ENCODE data around the gene RIPOR1. TPM values are rescaled to one million over a fixed set of nuclear protein-coding genes. Genes with fewer than 3 reads are reported as not detected.
"Not testable (repeated sequence)": the region's sequence is repeated elsewhere in the genome, so short reads cannot be mapped to it uniquely, and the experiment has no call there.

The RIPOR1 gene, protein sequence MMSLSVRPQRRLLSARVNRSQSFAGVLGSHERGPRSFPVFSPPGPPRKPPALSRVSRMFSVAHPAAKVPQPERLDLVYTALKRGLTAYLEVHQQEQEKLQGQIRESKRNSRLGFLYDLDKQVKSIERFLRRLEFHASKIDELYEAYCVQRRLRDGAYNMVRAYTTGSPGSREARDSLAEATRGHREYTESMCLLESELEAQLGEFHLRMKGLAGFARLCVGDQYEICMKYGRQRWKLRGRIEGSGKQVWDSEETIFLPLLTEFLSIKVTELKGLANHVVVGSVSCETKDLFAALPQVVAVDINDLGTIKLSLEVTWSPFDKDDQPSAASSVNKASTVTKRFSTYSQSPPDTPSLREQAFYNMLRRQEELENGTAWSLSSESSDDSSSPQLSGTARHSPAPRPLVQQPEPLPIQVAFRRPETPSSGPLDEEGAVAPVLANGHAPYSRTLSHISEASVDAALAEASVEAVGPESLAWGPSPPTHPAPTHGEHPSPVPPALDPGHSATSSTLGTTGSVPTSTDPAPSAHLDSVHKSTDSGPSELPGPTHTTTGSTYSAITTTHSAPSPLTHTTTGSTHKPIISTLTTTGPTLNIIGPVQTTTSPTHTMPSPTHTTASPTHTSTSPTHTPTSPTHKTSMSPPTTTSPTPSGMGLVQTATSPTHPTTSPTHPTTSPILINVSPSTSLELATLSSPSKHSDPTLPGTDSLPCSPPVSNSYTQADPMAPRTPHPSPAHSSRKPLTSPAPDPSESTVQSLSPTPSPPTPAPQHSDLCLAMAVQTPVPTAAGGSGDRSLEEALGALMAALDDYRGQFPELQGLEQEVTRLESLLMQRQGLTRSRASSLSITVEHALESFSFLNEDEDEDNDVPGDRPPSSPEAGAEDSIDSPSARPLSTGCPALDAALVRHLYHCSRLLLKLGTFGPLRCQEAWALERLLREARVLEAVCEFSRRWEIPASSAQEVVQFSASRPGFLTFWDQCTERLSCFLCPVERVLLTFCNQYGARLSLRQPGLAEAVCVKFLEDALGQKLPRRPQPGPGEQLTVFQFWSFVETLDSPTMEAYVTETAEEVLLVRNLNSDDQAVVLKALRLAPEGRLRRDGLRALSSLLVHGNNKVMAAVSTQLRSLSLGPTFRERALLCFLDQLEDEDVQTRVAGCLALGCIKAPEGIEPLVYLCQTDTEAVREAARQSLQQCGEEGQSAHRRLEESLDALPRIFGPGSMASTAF
- 8.5 and 9.5 TPM in 2 replicates for total RNA-seq (2014; rRNA removed; shearing (Covaris generic))

DNA sequence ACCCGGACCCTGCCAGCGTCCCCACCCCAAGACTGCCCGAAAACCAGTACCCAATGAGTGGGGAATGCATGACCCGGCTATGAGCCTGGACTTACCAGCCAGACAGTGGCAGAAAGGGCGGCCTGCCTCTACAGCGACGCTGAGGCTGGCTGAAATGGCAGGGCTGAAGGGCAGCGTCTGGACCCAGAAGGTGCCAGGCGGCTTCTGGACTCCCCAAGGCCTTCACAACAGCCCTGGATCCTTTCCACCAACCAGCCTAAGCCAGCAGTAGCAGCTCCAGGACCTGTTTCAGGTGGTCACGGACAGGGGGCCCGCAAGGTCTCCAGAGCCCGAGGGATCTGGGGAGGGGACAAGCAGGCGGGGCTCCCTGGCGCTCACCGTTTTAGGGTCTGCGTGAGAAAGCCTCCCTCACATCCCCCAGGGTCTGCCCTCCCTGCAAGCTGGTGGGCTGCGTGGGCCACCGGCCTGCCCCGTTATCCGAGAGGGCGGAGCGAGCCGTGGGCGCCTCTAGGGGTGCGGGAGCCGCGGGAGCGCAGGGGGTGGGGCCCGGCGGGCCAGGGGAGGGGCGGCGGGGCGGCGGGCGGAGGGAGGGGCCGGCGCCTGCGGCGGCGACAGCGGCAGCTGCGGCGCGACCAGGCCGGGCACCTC, at the start of gene RIPOR1:
RIPOR1 (plus strand) TSS at position 608 of the 648 bp plus-strand sequence. CDS start 9,618 bp downstream, outside the sequence.
- H3K4me3 ChIP-seq (ENCODE audit: insufficient read depth, low read depth, low read length): peak within 1 kb of the TSS; percentile 63
- peaks cover 59% of the 10 kb centered on the region for H3K27me3 ChIP-seq (ENCODE audit: control insufficient read depth, insufficient read depth, low read length)
- peak; percentile 92 for DNase-seq
- no peaks in the 10 kb centered on the region for H3K36me3 ChIP-seq (replicated peaks; ENCODE audit: control insufficient read depth, insufficient read depth, low read length)

GRCh38 chr16:67480833-67481560, 47.6 kb upstream of the RIPOR1 start, which contains the start of gene ATP6V0D1:
ATP6V0D1 (minus strand) TSS chr16:67481157; CDS start chr16:67481086, 71 bp downstream.
- Histone ChIP-seq H3K36me3 (replicated peaks; ENCODE audit: control insufficient read depth, insufficient read depth, low read length) (no peaks in the 10 kb centered on the region), H3K27me3 (ENCODE audit: control insufficient read depth, insufficient read depth, low read length) (no peaks in the 10 kb centered on the region; the same call in 1 of the 2 replicates), H3K4me3 (ENCODE audit: insufficient read depth, low read depth, low read length) (peak within 1 kb of the TSS; percentile 84)
- DNase-seq: peak; percentile 98

GRCh38 chr16:67481561-67482232, 46.9 kb upstream of the RIPOR1 start:
- Histone ChIP-seq H3K27me3 (ENCODE audit: control insufficient read depth, insufficient read depth, low read length) (peaks cover 5% of the 10 kb centered on the region), H3K36me3 (replicated peaks; ENCODE audit: control insufficient read depth, insufficient read depth, low read length) (no peaks in the 10 kb centered on the region), H3K4me3 (ENCODE audit: insufficient read depth, low read depth, low read length) (peak overlapping the region; percentile 46)
- DNase-seq: peak; percentile 37

GRCh38 chr16:67482233-67482924, 46.2 kb upstream of the RIPOR1 start:
- H3K4me3 ChIP-seq (ENCODE audit: insufficient read depth, low read depth, low read length): no peak overlapping the region
- H3K27me3 ChIP-seq (ENCODE audit: control insufficient read depth, insufficient read depth, low read length): peaks cover 11% of the 10 kb centered on the region
- H3K36me3 ChIP-seq (replicated peaks; ENCODE audit: control insufficient read depth, insufficient read depth, low read length): no peaks in the 10 kb centered on the region
- no peak for DNase-seq

DNA sequence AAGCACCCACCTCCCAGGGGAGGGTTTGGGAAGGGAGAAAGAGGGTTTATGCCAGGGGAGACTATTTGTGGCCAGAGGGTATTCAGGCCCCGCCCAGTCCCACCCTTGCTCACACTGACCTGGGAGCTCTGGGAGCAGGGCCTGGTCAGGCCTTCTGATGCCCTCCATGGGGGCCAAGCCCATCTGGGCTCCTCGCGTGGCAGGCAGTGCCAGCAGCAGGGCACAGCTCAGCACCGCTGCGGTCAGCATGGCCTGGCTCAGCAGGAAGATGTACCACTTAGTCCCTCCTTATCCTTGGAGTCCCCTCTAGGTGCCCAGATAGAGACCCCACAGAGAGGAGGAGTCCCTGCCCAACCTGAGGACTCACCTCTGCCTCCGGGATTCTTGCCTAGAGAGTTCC, 45.5 kb upstream of the RIPOR1 start, which contains the start of gene AGRP:
AGRP (minus strand) TSS at position 398 of the 400 bp plus-strand sequence; CDS start at position 249, 149 bp downstream.
- Histone ChIP-seq H3K36me3 (replicated peaks; ENCODE audit: control insufficient read depth, insufficient read depth, low read length) (no peaks in the 10 kb centered on the region), H3K27me3 (ENCODE audit: control insufficient read depth, insufficient read depth, low read length) (peaks cover 18% of the 10 kb centered on the region), H3K4me3 (ENCODE audit: insufficient read depth, low read depth, low read length) (no peak within 1 kb of the TSS)
- no peak for DNase-seq

DNA sequence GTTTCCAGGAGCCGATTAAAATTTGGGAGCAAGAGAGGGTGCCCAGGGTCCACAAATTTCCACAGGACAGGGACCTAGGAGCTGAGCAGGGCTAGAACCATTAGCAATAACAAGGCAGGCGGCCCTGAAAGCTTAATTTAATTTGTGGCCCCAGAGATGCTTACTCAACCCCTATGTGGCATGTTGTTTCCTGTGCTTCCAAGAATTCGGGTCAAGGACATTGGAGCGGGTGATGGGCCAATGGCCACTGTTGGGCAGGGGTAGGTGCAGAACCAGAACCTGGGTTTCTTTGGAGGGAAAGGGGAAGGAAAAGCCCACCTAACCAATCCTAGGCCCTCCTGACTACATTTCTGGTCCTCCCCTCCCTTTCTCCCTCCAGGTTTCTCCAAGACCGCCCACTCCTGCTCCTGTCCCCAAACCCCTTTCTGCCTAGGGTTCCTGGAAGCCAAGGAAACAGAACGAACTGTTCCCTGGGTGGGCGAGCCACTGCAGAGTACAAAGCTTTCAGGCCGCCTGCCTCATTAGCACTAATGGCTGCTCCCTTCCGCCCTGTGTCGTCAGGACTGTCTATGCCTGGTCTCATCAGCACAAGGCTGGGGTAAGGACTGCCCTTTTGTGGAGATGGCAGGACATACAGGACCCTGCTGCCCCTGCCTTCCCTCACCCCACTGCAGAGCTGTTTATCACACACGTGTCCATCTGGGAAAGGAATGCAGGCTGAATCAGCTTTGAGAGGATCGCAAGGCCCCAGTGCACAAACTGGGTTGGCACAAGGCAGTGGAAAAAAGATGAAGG, 44.7 kb upstream of the RIPOR1 start:
- no peak for DNase-seq
- peaks cover 20% of the 10 kb centered on the region for H3K27me3 ChIP-seq (ENCODE audit: control insufficient read depth, insufficient read depth, low read length)
- H3K4me3 ChIP-seq (ENCODE audit: insufficient read depth, low read depth, low read length): no peak overlapping the region
- H3K36me3 ChIP-seq (replicated peaks; ENCODE audit: control insufficient read depth, insufficient read depth, low read length): no peaks in the 10 kb centered on the region

GRCh38 chr16:67486805-67487204, 41.8 kb upstream of the RIPOR1 start:
- Histone ChIP-seq H3K27me3 (ENCODE audit: control insufficient read depth, insufficient read depth, low read length) (peaks cover 39% of the 10 kb centered on the region), H3K36me3 (replicated peaks; ENCODE audit: control insufficient read depth, insufficient read depth, low read length) (no peaks in the 10 kb centered on the region), H3K4me3 (ENCODE audit: insufficient read depth, low read depth, low read length) (no peak overlapping the region)
- DNase-seq: no peak

GRCh38 chr16:67487561-67487960, 41.1 kb upstream of the RIPOR1 start:
- not testable (repeated sequence) for H3K4me3 ChIP-seq (ENCODE audit: insufficient read depth, low read depth, low read length); DNase-seq; H3K36me3 ChIP-seq (replicated peaks; ENCODE audit: control insufficient read depth, insufficient read depth, low read length)
- peaks cover 42% of the 10 kb centered on the region for H3K27me3 ChIP-seq (ENCODE audit: control insufficient read depth, insufficient read depth, low read length)

- peaks cover 47% of the 10 kb centered on the region for H3K27me3 ChIP-seq (ENCODE audit: control insufficient read depth, insufficient read depth, low read length)
- DNase-seq: no peak
- H3K36me3 ChIP-seq (replicated peaks; ENCODE audit: control insufficient read depth, insufficient read depth, low read length): no peaks in the 10 kb centered on the region
- no peak overlapping the region for H3K4me3 ChIP-seq (ENCODE audit: insufficient read depth, low read depth, low read length)
Observed at GRCh38 chr16:67489401-67490083, 39.1 kb upstream of the RIPOR1 start.

GRCh38 chr16:67490335-67491096, 38.1 kb upstream of the RIPOR1 start:
- Histone ChIP-seq H3K36me3 (replicated peaks; ENCODE audit: control insufficient read depth, insufficient read depth, low read length) (no peaks in the 10 kb centered on the region), H3K27me3 (ENCODE audit: control insufficient read depth, insufficient read depth, low read length) (peaks cover 47% of the 10 kb centered on the region), H3K4me3 (ENCODE audit: insufficient read depth, low read depth, low read length) (no peak overlapping the region)
- DNase-seq: no peak

DNA sequence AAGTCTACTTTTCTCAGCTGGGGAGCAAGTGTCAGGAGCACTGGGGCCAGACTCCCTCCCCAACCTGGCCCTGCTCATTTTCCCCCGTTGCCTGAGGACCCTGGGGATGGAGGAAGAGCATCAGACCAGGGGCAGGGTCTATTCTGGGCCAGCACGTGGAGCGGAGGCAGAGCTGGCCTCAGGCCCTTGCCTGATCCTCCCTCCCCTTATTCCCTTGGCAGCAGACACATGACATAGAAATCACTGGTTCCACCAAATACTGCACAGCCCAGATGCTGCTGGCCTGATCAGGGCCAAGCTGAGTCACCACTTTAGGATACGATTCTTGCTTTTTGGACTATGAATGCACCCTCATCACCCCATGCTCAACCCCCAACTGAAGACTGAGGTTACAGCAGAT, 29.5 kb upstream of the RIPOR1 start:
- peak; percentile 9 for DNase-seq
- Histone ChIP-seq H3K4me3 (ENCODE audit: insufficient read depth, low read depth, low read length) (no peak overlapping the region), H3K36me3 (replicated peaks; ENCODE audit: control insufficient read depth, insufficient read depth, low read length) (no peaks in the 10 kb centered on the region), H3K27me3 (ENCODE audit: control insufficient read depth, insufficient read depth, low read length) (peaks cover 3% of the 10 kb centered on the region)

Measured in H7 (cell line).